ENCODE data around the gene INSYN2A.

GRCh38 chr10:127200646-127201045 is 4.3 kb upstream of the INSYN2A start:
- TF ChIP-seq CTCF (IDR thresholded peaks at IDR 0.05) (no peak), POLR2A (IDR thresholded peaks at IDR 0.05) (no peak)

Measured in stomach (tissue), 4 donors.